Measurements from ENCODE around the gene FBXO36. TPM values are rescaled to one million over a fixed set of nuclear protein-coding genes. Genes with fewer than 3 reads are reported as not detected.

FBXO36 gene
- total and polyA plus RNA-seq, 10 of the 15 experiments (the other 5 are each of a cell fraction or from before 2014, with no cell fraction given), result 0.79 to 2.7 (median 1.3) TPM

GRCh38 chr2:229980431-229981184 is 58.3 kb downstream of the FBXO36 start:
- peaks cover 10% of the 10 kb centered on the region for H3K4me1 ChIP-seq (ENCODE audit: control insufficient read depth, insufficient read depth, low read length)
- H4K20me1 ChIP-seq (ENCODE audit: control insufficient read depth, insufficient read depth), result no peaks in the 10 kb centered on the region
- H3K9ac ChIP-seq (ENCODE audit: control insufficient read depth, insufficient read depth, low read length), result peak overlapping the region; percentile 2; the same call in 1 of the 2 replicates
- peak overlapping the region; percentile 21 for H3K4me2 ChIP-seq (ENCODE audit: control insufficient read depth, insufficient read depth)
- H3K79me2 ChIP-seq (ENCODE audit: control insufficient read depth, insufficient read depth, low read length), result no peaks in the 10 kb centered on the region
- DNase-seq (ENCODE audit: low read depth, low spot score), result peak; percentile 17
- no TSS peak for BruUV-seq (replicated peaks)
- no peak overlapping the region for H3K27ac ChIP-seq (ENCODE audit: control insufficient read depth, insufficient read depth)
- H3K36me3 ChIP-seq (ENCODE audit: control insufficient read depth in 2 of 2, insufficient read depth in 2 of 2, low read length in 1 of 2), result no peaks in the 10 kb centered on the region
- CTCF ChIA-PET, result interaction anchor here (0.7 to 1.4 kb wide), 3 partner anchors 26 to 179 kb away, joined by 3 to 4 read pairs (median 3); no protein-coding TSS in a partner anchor
- POLR2A ChIA-PET, result interaction anchor here (0.7 to 1.2 kb wide), 2 partner anchors 20 to 49 kb away, joined by 4 to 11 read pairs; no protein-coding TSS in a partner anchor
- peak; percentile 91 for ATAC-seq
- RAD21 ChIA-PET (ENCODE audit: unreplicated experiment), result interaction anchor here (1.2 to 1.7 kb wide), 2 partner anchors 17 to 59 kb away, joined by 3 to 6 read pairs; partner anchors contain the start of genes FBXO36 and TRIP12
- H3K27me3 ChIP-seq (replicated peaks in 1 of 2; ENCODE audit: control insufficient read depth in 2 of 2, insufficient read depth in 2 of 2, low read length in 1 of 2), result no peaks in the 10 kb centered on the region
- in situ Hi-C loops (cut with MboI) (no loop called here), intact Hi-C loops (cut with micrococcal nuclease; ENCODE audit: unreplicated experiment) (no loop called here)
- FAIRE-seq, result no peak
- TF ChIP-seq RUNX3 (IDR thresholded peaks at IDR 0.05; ENCODE audit: low read length), result 0 out of 2 replicates have a peak, but pooled peaks have one; percentile 15
- 0 out of 2 replicates have a peak, but pooled peaks have one; percentile 9 for TF ChIP-seq YY1 (IDR thresholded peaks at IDR 0.05; ENCODE audit: low read depth, low read length)
- peak; percentile 56 for TF ChIP-seq IKZF1 (conservative IDR thresholded peaks at IDR 0.05)
- TF ChIP-seq IKZF2 (IDR thresholded peaks at IDR 0.05), result peak; percentile 28 to 43; a peak in 1 of 4 replicates
- 0 out of 2 replicates have a peak, but pooled peaks have one; percentile 20 for TF ChIP-seq FOXM1 (IDR thresholded peaks at IDR 0.05; ENCODE audit: low read depth, low read length)
- TF ChIP-seq MXI1 (IDR thresholded peaks at IDR 0.05; ENCODE audit: low read depth, low read length), result peak; percentile 29; the same call in 1 of the 2 replicates
- TF ChIP-seq YBX1 (IDR thresholded peaks at IDR 0.05), result no peak
- no peak for TF ChIP-seq RFX5 (IDR thresholded peaks at IDR 0.05; ENCODE audit: low read depth, low read length)
- TF ChIP-seq, protein P1, sequence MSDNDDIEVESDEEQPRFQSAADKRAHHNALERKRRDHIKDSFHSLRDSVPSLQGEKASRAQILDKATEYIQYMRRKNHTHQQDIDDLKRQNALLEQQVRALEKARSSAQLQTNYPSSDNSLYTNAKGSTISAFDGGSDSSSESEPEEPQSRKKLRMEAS (IDR thresholded peaks at IDR 0.05; ENCODE audit: low read depth, low read length), result no peak
- TF ChIP-seq SKIL (IDR thresholded peaks at IDR 0.05; ENCODE audit: low read depth, poor library complexity, severe bottlenecking), result no peak
- TF ChIP-seq, protein P2, sequence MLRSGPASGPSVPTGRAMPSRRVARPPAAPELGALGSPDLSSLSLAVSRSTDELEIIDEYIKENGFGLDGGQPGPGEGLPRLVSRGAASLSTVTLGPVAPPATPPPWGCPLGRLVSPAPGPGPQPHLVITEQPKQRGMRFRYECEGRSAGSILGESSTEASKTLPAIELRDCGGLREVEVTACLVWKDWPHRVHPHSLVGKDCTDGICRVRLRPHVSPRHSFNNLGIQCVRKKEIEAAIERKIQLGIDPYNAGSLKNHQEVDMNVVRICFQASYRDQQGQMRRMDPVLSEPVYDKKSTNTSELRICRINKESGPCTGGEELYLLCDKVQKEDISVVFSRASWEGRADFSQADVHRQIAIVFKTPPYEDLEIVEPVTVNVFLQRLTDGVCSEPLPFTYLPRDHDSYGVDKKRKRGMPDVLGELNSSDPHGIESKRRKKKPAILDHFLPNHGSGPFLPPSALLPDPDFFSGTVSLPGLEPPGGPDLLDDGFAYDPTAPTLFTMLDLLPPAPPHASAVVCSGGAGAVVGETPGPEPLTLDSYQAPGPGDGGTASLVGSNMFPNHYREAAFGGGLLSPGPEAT (IDR thresholded peaks at IDR 0.05; ENCODE audit: low read depth), result peak; percentile 72
- peak; percentile 47; the same call in 1 of the 2 replicates for TF ChIP-seq TCF7 (IDR thresholded peaks at IDR 0.05; ENCODE audit: borderline replicate concordance)
- TF ChIP-seq, protein P3, sequence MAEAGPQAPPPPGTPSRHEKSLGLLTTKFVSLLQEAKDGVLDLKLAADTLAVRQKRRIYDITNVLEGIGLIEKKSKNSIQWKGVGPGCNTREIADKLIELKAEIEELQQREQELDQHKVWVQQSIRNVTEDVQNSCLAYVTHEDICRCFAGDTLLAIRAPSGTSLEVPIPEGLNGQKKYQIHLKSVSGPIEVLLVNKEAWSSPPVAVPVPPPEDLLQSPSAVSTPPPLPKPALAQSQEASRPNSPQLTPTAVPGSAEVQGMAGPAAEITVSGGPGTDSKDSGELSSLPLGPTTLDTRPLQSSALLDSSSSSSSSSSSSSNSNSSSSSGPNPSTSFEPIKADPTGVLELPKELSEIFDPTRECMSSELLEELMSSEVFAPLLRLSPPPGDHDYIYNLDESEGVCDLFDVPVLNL (IDR thresholded peaks at IDR 0.05; ENCODE audit: low read depth, low read length), result peak; percentile 69; the same call in 1 of the 2 replicates
- TF ChIP-seq E2F8 (IDR thresholded peaks at IDR 0.05; ENCODE audit: low read depth, partially characterized antibody), result no peak
- H2AFZ ChIP-seq (ENCODE audit: control insufficient read depth, low read depth, low read length), result peak overlapping the region; percentile 87
- WGBS (ENCODE audit: insufficient coverage, insufficient replicate concordance, low lambda C conversion rate, missing lambda C conversion rate), result 24% methylated on average over 7 of the region's 7 CpGs
- SMC1A ChIA-PET (ENCODE audit: uncharacterized antibody, unreplicated experiment), result interaction anchor here (1.2 to 1.4 kb wide), 3 partner anchors 10 to 187 kb away, joined by 3 to 6 read pairs (median 3); no protein-coding TSS in a partner anchor
- H3K4me3 ChIP-seq, result no peak overlapping the region
- no peaks in the 10 kb centered on the region for H3K9me3 ChIP-seq (replicated peaks; ENCODE audit: control insufficient read depth, insufficient read depth, low read length)

All from GM12878 (cell line).